Measurements from ENCODE around the gene DCST1.

The DCST1 gene

GRCh38 chr1:155000726-155001424 lies 32.7 kb upstream of the DCST1 start:
- DNase-seq (ENCODE audit: low read depth in 1 of 2, low spot score in 1 of 2): peak; percentile 63 to 68

- DNase-seq (ENCODE audit: low read depth in 1 of 2, low spot score in 1 of 2): no peak
Observed at GRCh38 chr1:155001425-155001674, 32.3 kb upstream of the DCST1 start.

- peak; percentile 94 to 95 for DNase-seq (ENCODE audit: low read depth in 1 of 2, low spot score in 1 of 2)
Observed at GRCh38 chr1:155001675-155002463, 31.8 kb upstream of the DCST1 start.

- no peak for DNase-seq (ENCODE audit: low read depth in 1 of 2, low spot score in 1 of 2)
Observed at GRCh38 chr1:155002464-155003226, 31.0 kb upstream of the DCST1 start, which contains the start of gene ZBTB7B. ZBTB7B (plus strand) TSS chr1:155002802; CDS start chr1:155014661, 11,859 bp downstream.

DNA sequence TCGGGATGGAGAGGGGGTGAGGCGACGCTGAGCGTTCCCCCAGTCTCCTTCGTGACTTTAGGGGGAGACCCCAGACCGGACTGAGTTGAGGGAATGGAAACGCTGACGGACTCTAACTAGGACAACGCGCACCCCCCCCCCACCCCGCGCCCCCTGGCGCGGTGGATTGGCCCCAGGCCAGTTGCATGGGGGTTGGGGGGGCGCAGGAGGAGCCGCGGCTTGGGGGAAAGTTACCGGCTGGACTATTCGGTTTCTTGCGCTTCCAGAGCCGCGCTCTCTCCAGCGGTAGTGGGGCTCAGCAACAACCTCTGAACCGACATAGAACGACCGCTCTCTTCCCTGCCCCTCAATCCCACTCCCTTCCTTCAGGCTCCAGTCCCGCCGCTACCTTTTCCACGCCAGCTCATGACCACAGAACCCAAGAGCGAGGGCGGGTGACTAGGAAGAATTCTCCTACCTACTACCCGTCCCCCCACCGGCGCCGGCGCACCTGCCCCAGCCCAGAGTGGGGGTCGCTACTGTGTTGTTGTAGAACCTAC lies 30.3 kb upstream of the DCST1 start:
- no peak for DNase-seq (ENCODE audit: low read depth in 1 of 2, low spot score in 1 of 2)

DNA sequence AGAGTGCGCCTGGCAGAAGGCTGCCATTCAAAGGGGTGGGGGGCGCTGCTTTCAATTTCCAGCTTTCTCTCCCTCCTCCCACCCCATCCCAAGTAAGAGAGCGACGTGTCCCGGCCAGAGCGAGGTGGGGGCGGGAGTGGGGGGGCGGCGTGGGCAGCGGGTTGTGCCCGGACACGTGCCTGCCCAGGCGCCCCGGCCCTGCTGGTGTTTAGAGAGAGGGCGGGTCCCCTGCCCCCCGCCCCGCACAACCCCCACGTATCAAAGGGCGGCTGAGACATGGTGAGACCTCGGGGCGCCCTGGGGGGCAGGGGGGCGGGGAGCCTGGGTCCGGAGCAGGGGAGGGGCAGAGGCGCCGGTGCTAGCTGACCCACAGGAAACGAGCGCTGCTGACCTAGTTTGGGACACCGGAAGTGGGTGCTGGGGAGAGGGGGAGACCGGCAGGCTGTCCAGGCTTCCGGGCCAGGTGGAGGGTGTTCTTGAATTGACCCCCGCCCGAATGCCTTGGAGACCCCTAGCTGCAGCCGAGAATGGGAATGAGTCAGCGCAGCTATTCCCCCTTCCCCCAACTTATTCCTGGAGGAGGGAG lies 29.8 kb upstream of the DCST1 start:
- no peak for DNase-seq (ENCODE audit: low read depth in 1 of 2, low spot score in 1 of 2)

DNA sequence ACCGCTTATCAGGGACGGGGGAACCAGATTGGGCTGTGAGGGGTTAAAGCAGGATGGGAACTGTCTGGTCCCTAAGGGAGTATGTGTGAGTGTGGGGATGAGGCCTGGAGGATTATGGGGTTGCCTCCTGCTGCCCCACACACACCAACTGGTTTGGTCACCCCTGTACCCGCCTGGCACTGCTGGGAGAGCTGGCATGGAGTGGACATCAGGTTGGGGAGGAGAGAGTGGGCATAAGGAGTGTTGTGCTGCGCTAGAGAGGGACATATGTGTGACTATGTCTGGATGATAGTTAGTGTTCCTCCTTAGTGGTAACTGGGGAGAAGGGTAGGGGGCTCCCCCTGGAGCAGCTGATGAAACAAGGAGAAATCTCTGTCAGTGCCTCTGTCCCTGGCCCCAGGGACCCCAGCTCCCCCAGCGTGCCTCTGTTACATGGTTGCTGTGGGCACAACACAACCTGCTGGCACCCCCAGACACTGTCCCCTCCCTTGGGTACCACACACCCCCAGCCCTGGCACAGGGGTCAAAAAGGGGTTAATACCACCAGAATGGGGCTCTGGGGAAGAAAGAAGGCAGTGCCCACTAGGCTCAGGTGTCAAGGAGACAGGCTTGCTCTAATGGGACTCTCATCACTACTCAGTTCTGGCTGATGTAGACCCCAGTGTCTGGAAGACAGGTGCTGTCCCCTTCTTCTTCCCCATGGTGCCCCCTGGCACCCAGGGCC lies 29.1 kb upstream of the DCST1 start:
- no peak for DNase-seq (ENCODE audit: low read depth in 1 of 2, low spot score in 1 of 2)

DNA sequence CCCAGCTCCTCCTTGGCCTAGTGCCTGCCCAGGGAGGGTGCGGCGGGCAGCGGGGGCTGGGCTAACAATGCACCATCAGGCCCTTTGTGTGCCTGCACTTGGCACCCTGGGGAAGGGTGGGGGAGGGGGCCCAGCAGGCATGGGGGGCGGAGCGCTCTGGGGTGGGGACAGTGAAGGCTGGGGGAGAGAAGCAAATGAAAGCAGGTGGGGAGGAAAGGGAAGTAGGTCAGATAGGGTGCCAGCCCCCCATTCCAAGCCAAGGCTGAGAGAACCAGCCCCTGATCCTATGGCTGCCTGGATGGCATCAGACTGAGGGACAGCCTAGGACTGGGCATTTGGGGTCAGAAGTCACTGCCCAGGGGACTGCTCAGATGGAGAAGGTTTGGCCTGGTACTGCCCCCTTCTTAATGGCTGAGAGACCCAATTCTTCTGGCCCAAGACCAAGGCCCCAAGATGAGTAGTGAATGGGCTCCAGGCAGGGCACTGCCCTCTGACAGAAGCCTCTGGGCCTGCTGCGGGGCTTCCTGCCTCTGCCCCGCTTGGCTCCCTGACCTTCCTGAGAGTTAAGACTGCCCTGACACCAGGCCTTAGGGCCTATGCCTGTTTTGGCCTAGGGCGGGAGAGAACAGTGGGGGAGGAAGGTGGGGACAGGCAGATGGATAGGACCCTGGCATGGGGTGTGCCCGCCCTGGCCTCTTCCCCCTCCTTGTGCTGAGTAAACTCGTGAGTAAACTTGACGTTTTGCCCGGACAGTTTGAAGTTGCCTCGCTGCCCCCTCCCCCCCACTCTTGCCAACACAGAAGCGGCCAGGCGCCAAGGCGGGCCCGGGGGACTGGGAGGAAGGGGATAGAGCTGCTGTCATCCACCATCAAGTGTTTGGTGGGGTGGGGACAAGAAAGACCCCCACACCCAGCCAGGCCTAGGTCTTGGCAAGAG lies 28.3 kb upstream of the DCST1 start:
- no peak for DNase-seq (ENCODE audit: low read depth in 1 of 2, low spot score in 1 of 2)

- no peak for DNase-seq (ENCODE audit: low read depth in 1 of 2, low spot score in 1 of 2)
Observed at GRCh38 chr1:155006601-155007101, 27.0 kb upstream of the DCST1 start.

DNA sequence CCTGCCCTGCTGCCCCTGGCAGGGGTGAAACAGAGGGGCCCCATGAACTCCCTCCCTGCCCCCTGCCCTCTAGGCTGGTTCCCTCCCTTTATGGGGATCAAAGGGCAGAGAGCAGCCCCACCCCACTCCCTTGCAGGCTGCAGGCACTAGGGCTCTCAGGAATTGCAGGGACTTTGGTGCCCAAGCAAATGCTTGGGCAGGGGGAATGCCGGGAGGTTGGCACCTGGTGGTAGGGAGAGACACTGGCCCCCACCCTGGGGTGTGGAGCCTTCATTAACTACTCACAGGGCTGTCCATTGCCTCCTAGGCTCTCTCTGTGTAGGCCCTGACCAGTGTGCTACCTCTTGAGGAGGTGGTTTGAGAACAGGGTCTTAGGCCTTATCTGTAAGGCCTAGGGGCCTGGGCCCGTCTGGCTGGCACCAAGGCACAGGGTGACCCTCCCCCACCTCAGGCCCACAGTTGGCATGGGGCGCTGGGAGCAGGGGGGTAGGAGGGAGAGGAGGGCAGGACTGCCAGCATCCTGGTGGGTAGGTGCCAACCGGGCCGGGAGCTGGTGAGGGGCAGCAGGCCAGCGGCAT lies 26.3 kb upstream of the DCST1 start:
- DNase-seq (ENCODE audit: low read depth in 1 of 2, low spot score in 1 of 2): no peak

DNA sequence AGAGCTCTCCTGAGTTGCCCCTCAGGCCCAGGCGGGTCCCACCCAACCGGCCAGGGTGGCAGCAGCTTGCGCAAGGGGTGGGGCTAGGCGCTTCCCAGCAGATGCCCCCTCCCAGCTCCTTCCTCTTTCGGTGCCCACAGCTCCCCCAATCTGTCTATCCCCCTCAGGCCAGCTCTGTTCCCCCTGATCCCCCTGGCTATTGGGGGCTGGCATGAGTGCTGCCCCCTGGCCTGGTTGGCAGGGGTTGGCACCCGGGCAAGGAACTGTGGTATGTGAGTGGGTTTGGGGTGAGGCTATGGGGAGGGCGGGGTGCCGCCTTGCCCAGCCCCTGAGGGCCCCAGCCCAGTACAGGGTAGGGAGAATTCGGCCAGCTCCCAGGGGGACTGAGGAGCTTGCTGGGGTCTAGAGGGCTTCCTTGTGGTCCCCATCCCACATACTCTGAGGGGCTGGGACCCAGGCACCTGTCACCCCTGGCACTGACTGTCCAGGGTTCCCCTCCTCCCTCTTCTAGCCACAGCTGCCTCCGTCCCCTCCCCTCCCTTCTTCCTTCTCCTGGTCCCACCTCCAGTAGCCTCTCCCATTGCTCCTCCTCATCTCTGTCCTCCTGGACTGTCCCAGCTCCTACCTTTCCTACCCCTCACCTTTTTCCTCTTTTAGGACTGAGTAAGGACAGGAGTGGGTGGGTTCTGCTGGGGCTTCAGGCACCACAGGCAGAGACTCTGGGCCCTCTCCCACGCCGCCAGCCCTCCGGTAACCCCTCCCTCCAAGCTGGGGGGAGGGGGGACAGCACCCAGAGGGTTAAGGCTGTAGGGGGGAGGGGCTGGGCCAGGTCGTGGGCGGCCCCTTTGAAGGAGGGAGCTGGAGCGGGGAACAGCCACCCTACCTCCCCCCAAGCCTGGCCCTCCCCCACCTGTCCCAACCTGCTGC lies 25.3 kb upstream of the DCST1 start:
- peak in 1 of 2 donors; percentile 60 for DNase-seq (ENCODE audit: low read depth in 1 of 2, low spot score in 1 of 2)

DNA sequence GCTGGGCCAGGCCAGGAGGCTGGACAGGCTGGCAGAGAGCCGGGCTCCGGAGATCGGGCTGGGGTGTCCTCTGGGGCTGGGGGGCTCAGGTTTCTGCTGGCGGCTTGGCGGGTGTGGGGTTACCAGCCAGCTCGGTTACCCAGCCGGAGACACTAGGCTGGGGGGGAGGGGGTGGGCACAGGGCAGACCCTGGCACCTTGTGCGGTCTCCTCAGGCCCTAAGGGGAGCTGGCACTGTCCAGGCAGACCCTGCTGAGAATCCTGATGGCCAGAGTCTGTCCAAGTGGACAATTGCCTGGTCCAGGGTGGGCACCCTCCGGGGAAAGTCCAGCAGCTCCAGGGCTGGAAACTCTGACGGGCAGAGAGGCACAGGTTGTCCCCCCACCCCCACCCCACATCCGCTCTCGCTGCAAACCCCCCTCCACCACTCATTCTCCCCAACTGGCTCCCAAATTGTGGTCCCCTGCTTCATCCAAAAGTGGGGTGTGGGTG lies 24.4 kb upstream of the DCST1 start:
- DNase-seq (ENCODE audit: low read depth in 1 of 2, low spot score in 1 of 2): no peak

- DNase-seq (ENCODE audit: low read depth in 1 of 2, low spot score in 1 of 2): no peak
Observed at GRCh38 chr1:155009742-155010141, 23.9 kb upstream of the DCST1 start.

GRCh38 chr1:155010211-155010918 lies 23.3 kb upstream of the DCST1 start:
- DNase-seq (ENCODE audit: low read depth in 1 of 2, low spot score in 1 of 2): no peak

GRCh38 chr1:155011004-155011416 lies 22.6 kb upstream of the DCST1 start:
- DNase-seq (ENCODE audit: low read depth in 1 of 2, low spot score in 1 of 2): no peak

GRCh38 chr1:155011437-155012025 lies 22.1 kb upstream of the DCST1 start:
- no peak for DNase-seq (ENCODE audit: low read depth in 1 of 2, low spot score in 1 of 2)

DNA sequence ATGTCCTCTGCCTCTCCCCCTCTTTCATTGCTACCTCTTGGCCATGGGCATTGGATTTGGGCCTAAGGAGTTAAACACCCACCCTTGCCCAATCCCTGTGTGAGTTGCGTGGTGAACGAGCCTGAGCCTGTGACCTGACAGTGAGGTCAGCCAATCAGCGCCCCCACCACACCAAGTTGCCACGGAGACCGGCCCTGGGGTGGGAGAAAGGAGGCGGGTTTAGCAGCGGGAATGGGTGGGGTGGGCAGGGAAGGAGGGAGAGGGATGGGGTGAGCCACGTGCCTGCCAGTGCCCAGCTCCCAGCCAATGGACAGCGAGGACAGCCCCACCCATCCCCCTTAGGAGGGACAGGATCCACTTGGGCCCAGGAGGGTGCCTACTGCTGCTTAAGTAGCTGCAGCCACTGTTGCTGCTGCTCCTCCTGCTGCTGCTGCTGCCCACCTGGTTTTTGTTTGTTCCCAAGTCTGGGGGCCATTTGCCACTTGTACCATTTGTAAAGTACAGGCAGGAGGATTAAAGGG lies 21.5 kb upstream of the DCST1 start:
- DNase-seq (ENCODE audit: low read depth in 1 of 2, low spot score in 1 of 2): no peak
